SK-N-SH treated with all-trans-retinoic acid at 6 μM for 48 hours (cell line): ENCODE measurements around the gene PAEP.

Source experiments
- ATAC-seq: fragments of 200-7000 bp; cut with Tn5 transposase; 3 replicates; pipeline ENCODE4 v1.9.1; 2020; ENCODE audit warnings: mild to moderate bottlenecking, moderate library complexity
- ARNTL ChIP-seq: fragments of 450-650 bp; formaldehyde crosslinking; IDR thresholded peaks from 2 replicates; pipeline ENCODE4 v1.5.0; 2020; ENCODE audit warnings: low read depth, mild to moderate bottlenecking, moderate library complexity, borderline replicate concordance
- BACH2 ChIP-seq: fragments of 250-450 bp; sonication (Bioruptor Pico); IDR thresholded peaks from 2 replicates; pipeline ENCODE4 v1.9.0; 2021; ENCODE audit warnings: mild to moderate bottlenecking, borderline replicate concordance
- CSDC2 ChIP-seq: fragments of 250-450 bp; sonication (Bioruptor Pico); IDR thresholded peaks from 2 replicates; pipeline ENCODE4 v1.5.0; 2020; ENCODE audit warnings: mild to moderate bottlenecking, moderate library complexity
- ESRRG ChIP-seq: fragments of 250-450 bp; sonication (Bioruptor Pico); IDR thresholded peaks from 2 replicates; pipeline ENCODE4 v1.6.1; 2021; ENCODE audit warnings: mild to moderate bottlenecking
- GLIS3 ChIP-seq: fragments of 250-450 bp; sonication (Bioruptor Pico); IDR thresholded peaks from 2 replicates; pipeline ENCODE4 v1.5.0; 2020; ENCODE audit warnings: mild to moderate bottlenecking, moderate library complexity
- ISL1 ChIP-seq: fragments of 250-450 bp; sonication (Bioruptor Pico); IDR thresholded peaks from 2 replicates; pipeline ENCODE4 v2.1.2; 2022; ENCODE audit warnings: mild to moderate bottlenecking, moderate library complexity
- RARB ChIP-seq: fragments of 250-450 bp; sonication (Bioruptor Pico); IDR thresholded peaks from 2 replicates; pipeline ENCODE4 v1.8.0; 2021; ENCODE audit warnings: mild to moderate bottlenecking, moderate library complexity
- SNAI2 ChIP-seq: fragments of 250-450 bp; sonication (Bioruptor Pico); IDR thresholded peaks from 2 replicates; pipeline ENCODE4 v1.5.0; 2020; ENCODE audit warnings: mild to moderate bottlenecking, moderate library complexity
- TCF4 ChIP-seq: fragments of 250-450 bp; sonication (Bioruptor Pico); IDR thresholded peaks from 2 replicates; pipeline ENCODE4 v1.8.0; 2021; ENCODE audit warnings: mild to moderate bottlenecking, moderate library complexity, borderline replicate concordance
- TOX ChIP-seq: fragments of 250-450 bp; sonication (Bioruptor Pico); IDR thresholded peaks from 2 replicates; pipeline ENCODE4 v1.8.0; 2021; ENCODE audit warnings: mild to moderate bottlenecking, moderate library complexity, borderline replicate concordance
- ZC3H10 ChIP-seq: fragments of 250-450 bp; sonication (Bioruptor Pico); IDR thresholded peaks from 2 replicates; pipeline ENCODE4 v1.5.1; 2021; ENCODE audit warnings: mild to moderate bottlenecking, moderate library complexity
- ZFP3 ChIP-seq: fragments of 250-450 bp; sonication (Bioruptor Pico); IDR thresholded peaks from 2 replicates; pipeline ENCODE4 v1.5.0; 2020; ENCODE audit warnings: mild to moderate bottlenecking, moderate library complexity
- ZFP30 ChIP-seq: fragments of 450-650 bp; formaldehyde crosslinking; IDR thresholded peaks from 2 replicates; pipeline ENCODE4 v1.5.0; 2022; ENCODE audit warnings: mild to moderate bottlenecking, moderate library complexity
- ZNF565 ChIP-seq: fragments of 450-650 bp; formaldehyde crosslinking; conservative IDR thresholded peaks from 2 replicates; pipeline ENCODE4 v1.5.0; 2020; ENCODE audit warnings: low read depth, mild to moderate bottlenecking, moderate library complexity
- ZNF70 ChIP-seq: fragments of 450-650 bp; formaldehyde crosslinking; IDR thresholded peaks from 2 replicates; pipeline ENCODE4 v1.5.0; 2020; ENCODE audit warnings: mild to moderate bottlenecking, moderate library complexity
- ZNF8 ChIP-seq: fragments of 450-650 bp; formaldehyde crosslinking; IDR thresholded peaks from 2 replicates; pipeline ENCODE4 v1.5.0; 2020; ENCODE audit warnings: mild to moderate bottlenecking, moderate library complexity
- TF ChIP-seq, protein P1 (sequence below): fragments of 250-450 bp; sonication (Bioruptor Pico); IDR thresholded peaks from 2 replicates; pipeline ENCODE4 v1.5.1; 2020; ENCODE audit warnings: low read depth, mild to moderate bottlenecking, moderate library complexity
- TF ChIP-seq, protein P2 (sequence below): fragments of 250-450 bp; sonication (Bioruptor Pico); IDR thresholded peaks from 2 replicates; pipeline ENCODE4 v1.8.0; 2021; ENCODE audit warnings: low read depth, mild to moderate bottlenecking, moderate library complexity, borderline replicate concordance
- TF ChIP-seq, protein P3 (sequence below): fragments of 250-450 bp; sonication (Bioruptor Pico); IDR thresholded peaks from 2 replicates; pipeline ENCODE4 v1.5.1; 2021; ENCODE audit warnings: mild to moderate bottlenecking, moderate library complexity
- TF ChIP-seq, protein P4 (sequence below): fragments of 250-450 bp; sonication (Bioruptor Pico); IDR thresholded peaks from 2 replicates; pipeline ENCODE4 v1.5.0; 2020; ENCODE audit warnings: mild to moderate bottlenecking, moderate library complexity
- TF ChIP-seq, protein P5 (sequence below): fragments of 250-450 bp; sonication (Bioruptor Pico); IDR thresholded peaks from 2 replicates; pipeline ENCODE4 v1.8.0; 2020; ENCODE audit warnings: mild to moderate bottlenecking, moderate library complexity, borderline replicate concordance

Gene PAEP

DNA sequence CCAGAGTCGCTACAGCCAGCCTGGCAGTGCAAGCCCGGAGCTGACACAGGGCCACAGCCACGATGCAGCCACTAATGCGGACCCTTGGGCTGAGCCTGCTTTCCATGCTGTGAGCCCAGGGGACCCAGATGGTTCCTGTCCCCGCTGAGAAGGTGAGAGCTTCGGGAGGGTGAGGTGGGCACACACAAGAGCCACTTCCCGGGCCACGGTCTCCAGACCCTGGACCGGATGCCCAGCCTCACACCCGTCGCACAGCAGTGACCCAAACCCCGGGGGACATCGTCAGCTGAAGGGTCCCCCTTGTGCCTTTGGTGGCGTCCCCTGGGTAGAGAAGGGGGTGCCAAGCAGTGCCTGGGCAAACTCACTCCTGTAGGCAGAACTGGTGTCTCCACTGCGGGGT lies 13.4 kb downstream of the PAEP start:
- no peak for ATAC-seq
- no peak for TF ChIP-seq RARB (CRISPR knock-in tag)
- no peak for TF ChIP-seq CSDC2 (CRISPR knock-in tag)
- no peak for TF ChIP-seq ZNF70 (CRISPR knock-in tag)
- no peak for TF ChIP-seq TOX (CRISPR knock-in tag)
- TF ChIP-seq, protein P1, sequence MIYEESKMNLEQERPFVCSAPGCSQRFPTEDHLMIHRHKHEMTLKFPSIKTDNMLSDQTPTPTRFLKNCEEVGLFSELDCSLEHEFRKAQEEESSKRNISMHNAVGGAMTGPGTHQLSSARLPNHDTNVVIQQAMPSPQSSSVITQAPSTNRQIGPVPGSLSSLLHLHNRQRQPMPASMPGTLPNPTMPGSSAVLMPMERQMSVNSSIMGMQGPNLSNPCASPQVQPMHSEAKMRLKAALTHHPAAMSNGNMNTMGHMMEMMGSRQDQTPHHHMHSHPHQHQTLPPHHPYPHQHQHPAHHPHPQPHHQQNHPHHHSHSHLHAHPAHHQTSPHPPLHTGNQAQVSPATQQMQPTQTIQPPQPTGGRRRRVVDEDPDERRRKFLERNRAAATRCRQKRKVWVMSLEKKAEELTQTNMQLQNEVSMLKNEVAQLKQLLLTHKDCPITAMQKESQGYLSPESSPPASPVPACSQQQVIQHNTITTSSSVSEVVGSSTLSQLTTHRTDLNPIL (CRISPR knock-in tag): no peak
- no peak for TF ChIP-seq ZNF8 (CRISPR knock-in tag)
- TF ChIP-seq ISL1 (CRISPR knock-in tag): no peak
- TF ChIP-seq SNAI2 (CRISPR knock-in tag): no peak
- no peak for TF ChIP-seq ARNTL (CRISPR knock-in tag)
- TF ChIP-seq GLIS3: no peak
- TF ChIP-seq, protein P2, sequence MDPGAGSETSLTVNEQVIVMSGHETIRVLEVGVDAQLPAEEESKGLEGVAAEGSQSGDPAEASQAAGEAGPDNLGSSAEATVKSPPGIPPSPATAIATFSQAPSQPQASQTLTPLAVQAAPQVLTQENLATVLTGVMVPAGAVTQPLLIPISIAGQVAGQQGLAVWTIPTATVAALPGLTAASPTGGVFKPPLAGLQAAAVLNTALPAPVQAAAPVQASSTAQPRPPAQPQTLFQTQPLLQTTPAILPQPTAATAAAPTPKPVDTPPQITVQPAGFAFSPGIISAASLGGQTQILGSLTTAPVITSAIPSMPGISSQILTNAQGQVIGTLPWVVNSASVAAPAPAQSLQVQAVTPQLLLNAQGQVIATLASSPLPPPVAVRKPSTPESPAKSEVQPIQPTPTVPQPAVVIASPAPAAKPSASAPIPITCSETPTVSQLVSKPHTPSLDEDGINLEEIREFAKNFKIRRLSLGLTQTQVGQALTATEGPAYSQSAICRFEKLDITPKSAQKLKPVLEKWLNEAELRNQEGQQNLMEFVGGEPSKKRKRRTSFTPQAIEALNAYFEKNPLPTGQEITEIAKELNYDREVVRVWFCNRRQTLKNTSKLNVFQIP (CRISPR knock-in tag): no peak
- TF ChIP-seq, protein P3, sequence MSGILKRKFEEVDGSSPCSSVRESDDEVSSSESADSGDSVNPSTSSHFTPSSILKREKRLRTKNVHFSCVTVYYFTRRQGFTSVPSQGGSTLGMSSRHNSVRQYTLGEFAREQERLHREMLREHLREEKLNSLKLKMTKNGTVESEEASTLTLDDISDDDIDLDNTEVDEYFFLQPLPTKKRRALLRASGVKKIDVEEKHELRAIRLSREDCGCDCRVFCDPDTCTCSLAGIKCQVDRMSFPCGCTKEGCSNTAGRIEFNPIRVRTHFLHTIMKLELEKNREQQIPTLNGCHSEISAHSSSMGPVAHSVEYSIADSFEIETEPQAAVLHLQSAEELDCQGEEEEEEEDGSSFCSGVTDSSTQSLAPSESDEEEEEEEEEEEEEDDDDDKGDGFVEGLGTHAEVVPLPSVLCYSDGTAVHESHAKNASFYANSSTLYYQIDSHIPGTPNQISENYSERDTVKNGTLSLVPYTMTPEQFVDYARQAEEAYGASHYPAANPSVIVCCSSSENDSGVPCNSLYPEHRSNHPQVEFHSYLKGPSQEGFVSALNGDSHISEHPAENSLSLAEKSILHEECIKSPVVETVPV (CRISPR knock-in tag): no peak
- no peak for TF ChIP-seq ZFP30 (CRISPR knock-in tag)
- TF ChIP-seq, protein P4, sequence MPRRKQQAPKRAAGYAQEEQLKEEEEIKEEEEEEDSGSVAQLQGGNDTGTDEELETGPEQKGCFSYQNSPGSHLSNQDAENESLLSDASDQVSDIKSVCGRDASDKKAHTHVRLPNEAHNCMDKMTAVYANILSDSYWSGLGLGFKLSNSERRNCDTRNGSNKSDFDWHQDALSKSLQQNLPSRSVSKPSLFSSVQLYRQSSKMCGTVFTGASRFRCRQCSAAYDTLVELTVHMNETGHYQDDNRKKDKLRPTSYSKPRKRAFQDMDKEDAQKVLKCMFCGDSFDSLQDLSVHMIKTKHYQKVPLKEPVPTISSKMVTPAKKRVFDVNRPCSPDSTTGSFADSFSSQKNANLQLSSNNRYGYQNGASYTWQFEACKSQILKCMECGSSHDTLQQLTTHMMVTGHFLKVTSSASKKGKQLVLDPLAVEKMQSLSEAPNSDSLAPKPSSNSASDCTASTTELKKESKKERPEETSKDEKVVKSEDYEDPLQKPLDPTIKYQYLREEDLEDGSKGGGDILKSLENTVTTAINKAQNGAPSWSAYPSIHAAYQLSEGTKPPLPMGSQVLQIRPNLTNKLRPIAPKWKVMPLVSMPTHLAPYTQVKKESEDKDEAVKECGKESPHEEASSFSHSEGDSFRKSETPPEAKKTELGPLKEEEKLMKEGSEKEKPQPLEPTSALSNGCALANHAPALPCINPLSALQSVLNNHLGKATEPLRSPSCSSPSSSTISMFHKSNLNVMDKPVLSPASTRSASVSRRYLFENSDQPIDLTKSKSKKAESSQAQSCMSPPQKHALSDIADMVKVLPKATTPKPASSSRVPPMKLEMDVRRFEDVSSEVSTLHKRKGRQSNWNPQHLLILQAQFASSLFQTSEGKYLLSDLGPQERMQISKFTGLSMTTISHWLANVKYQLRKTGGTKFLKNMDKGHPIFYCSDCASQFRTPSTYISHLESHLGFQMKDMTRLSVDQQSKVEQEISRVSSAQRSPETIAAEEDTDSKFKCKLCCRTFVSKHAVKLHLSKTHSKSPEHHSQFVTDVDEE: no peak
- TF ChIP-seq ZC3H10 (CRISPR knock-in tag): no peak
- no peak for TF ChIP-seq TCF4 (CRISPR knock-in tag)
- TF ChIP-seq, protein P5, sequence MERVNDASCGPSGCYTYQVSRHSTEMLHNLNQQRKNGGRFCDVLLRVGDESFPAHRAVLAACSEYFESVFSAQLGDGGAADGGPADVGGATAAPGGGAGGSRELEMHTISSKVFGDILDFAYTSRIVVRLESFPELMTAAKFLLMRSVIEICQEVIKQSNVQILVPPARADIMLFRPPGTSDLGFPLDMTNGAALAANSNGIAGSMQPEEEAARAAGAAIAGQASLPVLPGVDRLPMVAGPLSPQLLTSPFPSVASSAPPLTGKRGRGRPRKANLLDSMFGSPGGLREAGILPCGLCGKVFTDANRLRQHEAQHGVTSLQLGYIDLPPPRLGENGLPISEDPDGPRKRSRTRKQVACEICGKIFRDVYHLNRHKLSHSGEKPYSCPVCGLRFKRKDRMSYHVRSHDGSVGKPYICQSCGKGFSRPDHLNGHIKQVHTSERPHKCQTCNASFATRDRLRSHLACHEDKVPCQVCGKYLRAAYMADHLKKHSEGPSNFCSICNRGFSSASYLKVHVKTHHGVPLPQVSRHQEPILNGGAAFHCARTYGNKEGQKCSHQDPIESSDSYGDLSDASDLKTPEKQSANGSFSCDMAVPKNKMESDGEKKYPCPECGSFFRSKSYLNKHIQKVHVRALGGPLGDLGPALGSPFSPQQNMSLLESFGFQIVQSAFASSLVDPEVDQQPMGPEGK (CRISPR knock-in tag): no peak
- no peak for TF ChIP-seq ZNF565 (CRISPR knock-in tag)
- TF ChIP-seq ZFP3 (CRISPR knock-in tag): no peak
- TF ChIP-seq, all 23 proteins: peak for 0

DNA sequence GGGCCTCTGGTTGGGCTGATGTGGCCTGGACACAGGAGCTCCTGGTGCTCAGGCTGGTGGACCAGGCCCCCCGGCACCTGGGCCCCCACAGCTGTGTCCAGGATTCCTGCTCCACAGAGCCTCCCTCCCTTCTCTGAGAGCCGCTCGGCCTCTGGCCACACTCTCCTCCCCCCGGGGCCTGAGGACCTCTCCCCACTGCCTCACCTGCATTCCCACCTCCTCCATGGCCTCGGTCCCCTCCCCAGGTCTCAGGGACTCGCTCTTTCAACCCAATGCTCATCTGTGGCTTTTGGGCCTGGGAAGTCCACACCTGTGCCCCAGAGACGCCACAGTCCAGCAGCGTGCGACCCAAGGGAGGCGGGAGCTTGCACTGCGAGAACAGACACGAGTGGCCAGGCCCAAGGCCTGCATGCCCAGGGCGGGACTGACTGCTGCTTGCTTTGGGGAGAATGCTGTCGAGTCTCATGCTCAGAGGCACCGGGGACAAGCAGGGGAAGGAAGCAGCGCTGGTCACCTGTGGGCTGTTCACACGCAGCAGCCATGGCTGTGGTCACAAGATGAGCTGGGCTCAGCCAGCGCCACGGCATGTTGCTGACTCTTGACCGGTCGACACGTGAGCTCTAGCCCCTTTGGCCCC lies 14.6 kb downstream of the PAEP start:
- no peak for ATAC-seq
- TF ChIP-seq ESRRG: no peak
- TF ChIP-seq TOX (CRISPR knock-in tag): no peak
- TF ChIP-seq ZFP30 (CRISPR knock-in tag): no peak
- TF ChIP-seq ZFP3 (CRISPR knock-in tag): no peak
- TF ChIP-seq, protein P1 (CRISPR knock-in tag): no peak
- no peak for TF ChIP-seq ZNF565 (CRISPR knock-in tag)
- TF ChIP-seq ISL1 (CRISPR knock-in tag): no peak
- TF ChIP-seq BACH2 (CRISPR knock-in tag): no peak
- TF ChIP-seq SNAI2 (CRISPR knock-in tag): no peak
- TF ChIP-seq, protein P4: no peak
- TF ChIP-seq, protein P3 (CRISPR knock-in tag): no peak
- no peak for TF ChIP-seq RARB (CRISPR knock-in tag)
- TF ChIP-seq ZNF70 (CRISPR knock-in tag): no peak
